ELR (cell line): ENCODE results near the gene CDH19.

Source experiments
- DNase-seq: peaks from one replicate; pipeline ENCODE4 v3.0.0-alpha.2; 2015; ENCODE audit warnings: low read depth

CDH19 gene

DNA sequence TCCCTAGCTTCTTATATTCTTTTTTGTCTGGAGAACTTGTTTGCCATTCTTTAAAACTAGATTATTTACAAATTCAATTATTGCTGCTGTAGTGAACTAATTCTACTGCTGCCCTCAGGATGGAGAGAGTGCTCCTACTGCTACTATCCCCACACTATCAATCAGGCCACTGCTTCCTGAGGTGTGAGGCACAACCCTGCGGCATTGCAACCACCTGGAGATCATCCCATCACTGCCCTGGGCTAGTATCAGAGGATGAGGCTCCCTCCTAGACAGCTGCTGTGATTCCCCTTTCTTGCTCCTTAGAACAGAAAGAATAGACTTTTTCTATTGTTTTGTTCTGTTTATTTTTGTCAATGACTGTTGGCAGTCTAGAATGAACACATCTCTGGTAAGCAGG lies 146.6 kb downstream of the CDH19 start:
- no peak for DNase-seq
